Measurements from ENCODE around the gene STAT6. TPM values are rescaled to one million over a fixed set of nuclear protein-coding genes. Genes with fewer than 3 reads are reported as not detected.

STAT6 gene
- total RNA-seq, 1 donor from 2014 or later, result 139 TPM

- Mint-ChIP-seq H3K9me3 (ENCODE audit: unreplicated experiment) (no peaks in the 10 kb centered on the region), H3K27me3 (ENCODE audit: unreplicated experiment) (peaks cover 34% of the 10 kb centered on the region), H3K4me3 (ENCODE audit: unreplicated experiment) (peak overlapping the region; percentile 42), H3K4me1 (ENCODE audit: unreplicated experiment) (peaks cover 29% of the 10 kb centered on the region), H3K36me3 (ENCODE audit: low read depth, unreplicated experiment) (peaks cover 28% of the 10 kb centered on the region), H3K27ac (ENCODE audit: unreplicated experiment) (peak overlapping the region; percentile 64)
- no peak for TF ChIP-seq CTCF (IDR thresholded peaks at IDR 0.05; ENCODE audit: unreplicated experiment)
- DNase-seq (ENCODE audit: low spot score), result no peak
Measured at GRCh38 chr12:57092876-57093414, 18.2 kb downstream of the STAT6 start.

- H3K36me3 Mint-ChIP-seq (ENCODE audit: low read depth, unreplicated experiment), result peaks cover 28% of the 10 kb centered on the region
- H3K27ac Mint-ChIP-seq (ENCODE audit: unreplicated experiment), result peak overlapping the region; percentile 64
- TF ChIP-seq CTCF (IDR thresholded peaks at IDR 0.05; ENCODE audit: unreplicated experiment), result no peak
- no peak for DNase-seq (ENCODE audit: low spot score)
- peaks cover 29% of the 10 kb centered on the region for H3K4me1 Mint-ChIP-seq (ENCODE audit: unreplicated experiment)
- H3K4me3 Mint-ChIP-seq (ENCODE audit: unreplicated experiment), result peak overlapping the region; percentile 42
- no peaks in the 10 kb centered on the region for H3K9me3 Mint-ChIP-seq (ENCODE audit: unreplicated experiment)
- peaks cover 35% of the 10 kb centered on the region for H3K27me3 Mint-ChIP-seq (ENCODE audit: unreplicated experiment)
Measured at GRCh38 chr12:57092529-57092862, 18.7 kb downstream of the STAT6 start.

GRCh38 chr12:57091638-57092528, 19.3 kb downstream of the STAT6 start:
- no peak for TF ChIP-seq CTCF (IDR thresholded peaks at IDR 0.05; ENCODE audit: unreplicated experiment)
- H3K27me3 Mint-ChIP-seq (ENCODE audit: unreplicated experiment), result peaks cover 34% of the 10 kb centered on the region
- no peak for DNase-seq (ENCODE audit: low spot score)
- peaks cover 29% of the 10 kb centered on the region for H3K4me1 Mint-ChIP-seq (ENCODE audit: unreplicated experiment)
- H3K4me3 Mint-ChIP-seq (ENCODE audit: unreplicated experiment), result peak overlapping the region; percentile 65
- H3K36me3 Mint-ChIP-seq (ENCODE audit: low read depth, unreplicated experiment), result peaks cover 22% of the 10 kb centered on the region
- H3K27ac Mint-ChIP-seq (ENCODE audit: unreplicated experiment), result no peak overlapping the region
- H3K9me3 Mint-ChIP-seq (ENCODE audit: unreplicated experiment), result no peaks in the 10 kb centered on the region

- peak overlapping the region; percentile 94 for H3K4me3 Mint-ChIP-seq (ENCODE audit: unreplicated experiment)
- H3K27ac Mint-ChIP-seq (ENCODE audit: unreplicated experiment), result peak overlapping the region; percentile 54
- H3K27me3 Mint-ChIP-seq (ENCODE audit: unreplicated experiment), result peaks cover 35% of the 10 kb centered on the region
- DNase-seq (ENCODE audit: low spot score), result no peak
- H3K9me3 Mint-ChIP-seq (ENCODE audit: unreplicated experiment), result no peaks in the 10 kb centered on the region
- peaks cover 24% of the 10 kb centered on the region for H3K36me3 Mint-ChIP-seq (ENCODE audit: low read depth, unreplicated experiment)
- peaks cover 34% of the 10 kb centered on the region for H3K4me1 Mint-ChIP-seq (ENCODE audit: unreplicated experiment)
- TF ChIP-seq CTCF (IDR thresholded peaks at IDR 0.05; ENCODE audit: unreplicated experiment), result no peak
Measured at GRCh38 chr12:57090924-57091637, 20.1 kb downstream of the STAT6 start.
